Activated T-helper 2 cell treated with anti-CD3 and anti-CD28 coated beads, Interferon-gamma antibody, Interleukin-2, Interleukin-4, amounts not matched to agents 10 μg/mL and 5 μg/mL and 100 μg/mL, durations not matched to agents 14 hours and 24 hours and 36 hours (primary cell): ENCODE measurements around the gene CNOT11. TPM values are rescaled to one million over a fixed set of nuclear protein-coding genes. Genes with fewer than 3 reads are reported as not detected.
A peak's percentile ranks its signal among the peaks of the same experiment; 100 is the strongest.
"Not testable (repeated sequence)": the region's sequence is repeated elsewhere in the genome, so short reads cannot be mapped to it uniquely, and the experiment has no call there.

Experiments
- DNase-seq: peaks from one replicate; pipeline ENCODE4 v3.0.0; 2021; ENCODE audit warnings: low spot score
- H3K27ac Mint-ChIP-seq: one replicate; pipeline ENCODE4 v1.8.0; 2021; ENCODE audit warnings: mixed read lengths
- H3K27me3 Mint-ChIP-seq: one replicate; pipeline ENCODE4 v1.8.0; 2021; ENCODE audit warnings: low read depth, mixed read lengths
- H3K36me3 Mint-ChIP-seq: one replicate; pipeline ENCODE4 v1.8.0; 2021; ENCODE audit warnings: low read depth, mixed read lengths
- H3K4me1 Mint-ChIP-seq: one replicate; pipeline ENCODE4 v1.8.0; 2021; ENCODE audit warnings: low read depth, mixed read lengths
- H3K4me3 Mint-ChIP-seq: one replicate; pipeline ENCODE4 v1.8.0; 2021; ENCODE audit warnings: low read depth, mild to moderate bottlenecking, moderate library complexity, mixed read lengths
- H3K9me3 Mint-ChIP-seq: one replicate; pipeline ENCODE4 v1.8.0; 2021; ENCODE audit warnings: mixed read lengths
- intact Hi-C: fragments of 100-400 bp; cut with micrococcal nuclease; formaldehyde crosslinking; loops from one replicate; pipeline ENCODE4 v1.15.1; 2023
- total RNA-seq: library from RNA; stranded (reverse); gene quantifications from 2 replicates; pipeline ENCODE4 v1.2.3, GENCODE V29; 2022

The CNOT11 gene
- 64.0 and 77.6 TPM in 2 replicates for total RNA-seq

GRCh38 chr2:101252408-101253012 is at the start of gene CNOT11:
CNOT11 (plus strand) TSS chr2:101252886; CDS start chr2:101252965, 79 bp downstream.
- peak; percentile 98 for DNase-seq
- H3K9me3 Mint-ChIP-seq: no peaks in the 10 kb centered on the region
- intact Hi-C loops: loop anchor here (1.0 to 10.0 kb wide), 5 partner anchors 20 to 690 kb away; partner anchors contain the start of genes CREG2 and PDCL3
- no peaks in the 10 kb centered on the region for H3K27me3 Mint-ChIP-seq
- H3K27ac Mint-ChIP-seq: peak within 1 kb of the TSS; percentile 95
- peaks cover 28% of the 10 kb centered on the region for H3K36me3 Mint-ChIP-seq
- H3K4me3 Mint-ChIP-seq: peak within 1 kb of the TSS; percentile 96
- H3K4me1 Mint-ChIP-seq: peaks cover 34% of the 10 kb centered on the region

DNA sequence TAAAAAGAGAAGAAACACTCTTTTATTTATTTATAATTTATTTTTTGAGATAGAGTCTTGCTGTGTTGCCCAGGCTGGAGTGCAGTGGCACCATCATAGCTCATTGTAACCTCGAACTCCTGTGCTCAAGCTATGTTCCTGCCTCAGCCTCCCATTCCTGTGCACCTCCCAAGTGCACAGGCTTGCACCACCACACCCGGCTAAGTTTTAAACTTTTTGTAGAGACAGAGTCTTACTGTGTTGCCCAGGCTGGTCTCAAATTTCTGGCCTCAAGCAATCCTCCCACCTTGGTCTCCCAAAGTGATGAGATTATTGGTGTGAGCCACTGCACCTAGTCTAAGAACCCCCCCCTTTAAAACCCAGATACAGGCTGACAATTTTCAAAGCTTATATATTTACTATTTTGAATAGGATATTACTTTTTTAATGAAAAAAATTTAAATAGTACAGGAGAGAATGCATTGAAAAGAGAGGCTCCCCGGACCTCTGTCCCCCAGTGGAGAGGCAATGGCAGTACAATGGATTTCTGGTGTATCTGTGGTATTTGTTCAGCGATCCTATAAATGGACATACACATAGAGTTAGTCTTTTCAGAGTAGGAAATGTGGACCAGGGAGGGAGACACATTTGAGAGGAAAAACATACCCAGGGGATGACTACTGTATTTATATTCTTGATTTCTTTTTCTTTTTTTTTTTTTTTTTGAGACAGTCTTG is 48.1 kb upstream of the CNOT11 start:
- Mint-ChIP-seq H3K4me3 (no peak overlapping the region), H3K36me3 (no peaks in the 10 kb centered on the region), H3K4me1 (no peaks in the 10 kb centered on the region), H3K27ac (no peak overlapping the region), H3K9me3 (no peaks in the 10 kb centered on the region), H3K27me3 (no peaks in the 10 kb centered on the region)
- no peak for DNase-seq
- intact Hi-C loops: loop anchor here (1.0 to 2.0 kb wide), 2 partner anchors 54 to 192 kb away; partner anchors contain the start of gene TBC1D8

- intact Hi-C loops: loop anchor here (1.0 to 2.0 kb wide), 2 partner anchors 55 to 193 kb away; partner anchors contain the start of gene TBC1D8
- DNase-seq: peak; percentile 18
- H3K27me3 Mint-ChIP-seq: no peaks in the 10 kb centered on the region
- no peaks in the 10 kb centered on the region for H3K9me3 Mint-ChIP-seq
- H3K36me3 Mint-ChIP-seq: no peaks in the 10 kb centered on the region
- H3K4me1 Mint-ChIP-seq: no peaks in the 10 kb centered on the region
- H3K27ac Mint-ChIP-seq: no peak overlapping the region
- peak overlapping the region; percentile 30 for H3K4me3 Mint-ChIP-seq
These were observed 46.9 kb upstream of the CNOT11 start for GRCh38 chr2:101205521-101206479.

DNA sequence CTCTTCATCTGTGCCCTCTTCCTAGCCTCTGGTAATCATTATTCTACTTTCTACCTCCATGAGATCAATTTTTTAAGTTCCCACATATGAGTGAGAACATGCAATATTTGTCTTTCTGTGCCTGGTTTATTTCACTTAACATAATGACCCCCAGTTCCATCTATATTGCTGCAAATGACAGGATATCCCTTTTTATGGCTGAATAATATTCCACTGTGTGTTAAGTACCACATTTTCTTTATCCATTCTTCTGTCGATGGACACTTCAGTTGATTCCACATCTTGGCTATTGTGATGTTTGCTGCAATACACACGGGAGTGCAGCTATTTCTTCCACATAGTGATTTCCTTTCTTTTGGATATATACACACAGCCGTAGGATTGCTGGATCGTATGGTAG is 43.9 kb upstream of the CNOT11 start:
- Mint-ChIP-seq H3K4me3 (no peak overlapping the region), H3K27ac (no peak overlapping the region), H3K4me1 (no peaks in the 10 kb centered on the region), H3K9me3 (no peaks in the 10 kb centered on the region), H3K36me3 (no peaks in the 10 kb centered on the region), H3K27me3 (no peaks in the 10 kb centered on the region)
- intact Hi-C loops: no loop called here
- DNase-seq: no peak

GRCh38 chr2:101219246-101219645 is 33.4 kb upstream of the CNOT11 start:
- H3K4me1 Mint-ChIP-seq: peaks cover 9% of the 10 kb centered on the region
- H3K27me3 Mint-ChIP-seq: peaks cover 6% of the 10 kb centered on the region
- peaks cover 8% of the 10 kb centered on the region for H3K36me3 Mint-ChIP-seq
- no peak overlapping the region for H3K27ac Mint-ChIP-seq
- peaks cover 9% of the 10 kb centered on the region for H3K9me3 Mint-ChIP-seq
- DNase-seq: no peak
- H3K4me3 Mint-ChIP-seq: no peak overlapping the region
- intact Hi-C loops: no loop called here

GRCh38 chr2:101220091-101220490 is 32.6 kb upstream of the CNOT11 start:
- H3K4me1 Mint-ChIP-seq: peaks cover 12% of the 10 kb centered on the region

DNA sequence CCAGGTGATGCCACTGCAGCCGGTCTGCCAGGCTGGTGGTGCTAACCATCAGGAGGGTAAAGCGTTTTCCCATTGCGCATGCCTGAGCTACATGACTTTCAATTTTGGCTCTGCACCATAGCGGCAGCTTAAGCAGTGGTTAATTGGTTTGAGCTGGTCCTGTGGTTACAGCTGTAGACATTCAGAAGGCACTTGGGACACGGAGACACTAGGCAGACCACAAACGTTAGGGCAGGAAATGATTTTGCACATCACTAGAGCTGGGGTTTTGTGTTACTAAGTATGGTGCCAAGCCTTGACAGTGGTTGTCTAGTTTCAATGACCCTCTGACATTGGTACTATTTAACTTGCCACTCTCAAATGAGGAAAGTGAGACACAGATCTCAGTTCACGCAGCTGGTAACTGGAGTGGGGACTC is 28.9 kb upstream of the CNOT11 start:
- peak overlapping the region; percentile 21 for H3K27ac Mint-ChIP-seq
- no peaks in the 10 kb centered on the region for H3K27me3 Mint-ChIP-seq
- DNase-seq: peak; percentile 55
- H3K4me3 Mint-ChIP-seq: no peak overlapping the region
- peaks cover 25% of the 10 kb centered on the region for H3K9me3 Mint-ChIP-seq
- peaks cover 15% of the 10 kb centered on the region for H3K4me1 Mint-ChIP-seq
- H3K36me3 Mint-ChIP-seq: peaks cover 18% of the 10 kb centered on the region
- intact Hi-C loops: no loop called here

More at GRCh38 chr2:101220091-101220490, 32.6 kb upstream of the CNOT11 start:
- DNase-seq, H3K4me3 Mint-ChIP-seq, H3K27me3 Mint-ChIP-seq, H3K27ac Mint-ChIP-seq, intact Hi-C loops: not testable (repeated sequence)
- H3K9me3 Mint-ChIP-seq: peaks cover 15% of the 10 kb centered on the region
- peaks cover 13% of the 10 kb centered on the region for H3K36me3 Mint-ChIP-seq

DNA sequence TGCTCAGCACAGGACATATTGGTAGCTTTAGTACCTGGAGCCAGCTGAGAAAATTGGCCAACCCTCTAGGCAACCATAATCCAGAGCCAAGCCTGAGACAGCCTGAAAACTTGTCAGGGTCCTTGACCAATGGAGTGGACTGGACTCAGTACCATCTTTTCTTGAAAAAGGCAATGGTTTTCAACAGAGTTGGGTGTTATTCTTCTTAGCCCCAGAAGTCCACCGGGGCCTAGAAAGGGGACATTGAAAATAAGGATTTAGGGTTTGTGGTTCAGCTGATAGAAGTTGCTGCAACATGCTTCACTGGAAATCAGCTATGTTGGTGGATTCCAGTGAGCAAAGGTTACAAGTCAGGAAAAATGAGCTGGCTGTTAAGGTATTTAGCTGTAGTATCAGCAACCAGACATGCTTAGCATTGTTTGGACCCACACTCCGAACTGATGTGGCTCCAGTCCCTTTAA is 22.1 kb upstream of the CNOT11 start:
- H3K9me3 Mint-ChIP-seq: peaks cover 13% of the 10 kb centered on the region
- intact Hi-C loops: no loop called here
- H3K4me3 Mint-ChIP-seq: no peak overlapping the region
- H3K4me1 Mint-ChIP-seq: peaks cover 2% of the 10 kb centered on the region
- no peaks in the 10 kb centered on the region for H3K27me3 Mint-ChIP-seq
- H3K36me3 Mint-ChIP-seq: peaks cover 3% of the 10 kb centered on the region
- H3K27ac Mint-ChIP-seq: no peak overlapping the region
- DNase-seq: no peak

DNA sequence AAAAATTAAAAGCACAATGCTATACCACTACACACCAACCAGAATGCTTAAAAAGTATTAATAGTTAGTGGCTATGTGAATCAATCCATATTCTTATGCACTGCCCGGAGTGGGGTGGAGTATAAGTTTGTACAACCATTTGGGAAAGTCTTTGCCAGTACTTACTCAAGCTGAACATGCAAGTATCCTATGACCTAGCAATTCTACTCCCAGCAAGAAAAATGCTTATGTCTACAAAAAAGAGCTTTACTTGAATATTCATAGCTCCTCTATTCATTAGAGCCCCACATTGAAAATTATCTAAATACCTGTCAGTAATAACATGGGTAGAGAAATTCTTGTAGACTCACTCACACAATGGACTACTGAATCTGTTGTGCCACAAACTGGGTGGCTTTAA is 21.4 kb upstream of the CNOT11 start:
- Mint-ChIP-seq H3K4me1 (peaks cover 2% of the 10 kb centered on the region), H3K4me3 (no peak overlapping the region), H3K9me3 (peaks cover 8% of the 10 kb centered on the region), H3K27me3 (no peaks in the 10 kb centered on the region), H3K36me3 (peaks cover 3% of the 10 kb centered on the region), H3K27ac (no peak overlapping the region)
- intact Hi-C loops: no loop called here
- DNase-seq: no peak

GRCh38 chr2:101231937-101232730 is 20.6 kb upstream of the CNOT11 start:
- H3K27ac Mint-ChIP-seq: no peak overlapping the region
- intact Hi-C loops: no loop called here
- H3K27me3 Mint-ChIP-seq: no peaks in the 10 kb centered on the region
- H3K4me3 Mint-ChIP-seq: no peak overlapping the region
- peaks cover 2% of the 10 kb centered on the region for H3K4me1 Mint-ChIP-seq
- DNase-seq: no peak
- peaks cover 3% of the 10 kb centered on the region for H3K36me3 Mint-ChIP-seq
- peaks cover 7% of the 10 kb centered on the region for H3K9me3 Mint-ChIP-seq

- intact Hi-C loops: no loop called here
- peaks cover 7% of the 10 kb centered on the region for H3K9me3 Mint-ChIP-seq
- H3K4me3 Mint-ChIP-seq: no peak overlapping the region
- peaks cover 3% of the 10 kb centered on the region for H3K36me3 Mint-ChIP-seq
- no peak for DNase-seq
- H3K4me1 Mint-ChIP-seq: peaks cover 2% of the 10 kb centered on the region
- no peak overlapping the region for H3K27ac Mint-ChIP-seq
- no peaks in the 10 kb centered on the region for H3K27me3 Mint-ChIP-seq
These were observed 19.9 kb upstream of the CNOT11 start for GRCh38 chr2:101232770-101233169.
